GM12865 (cell line): Measurements from ENCODE around the gene GNPTAB.

Experiments used
- DNase-seq: peaks from one replicate; pipeline ENCODE4 v3.0.0; 2010; ENCODE audit warnings: low read depth
- H3K4me3 ChIP-seq: 2 replicates; pipeline ENCODE4 v1.5.1; 2011; ENCODE audit warnings: mild to moderate bottlenecking, low read depth, low read length, control low read depth
- CTCF ChIP-seq: IDR thresholded peaks from 2 replicates; pipeline ENCODE4 v1.5.1; 2011; ENCODE audit warnings: low read length, control low read depth, low read depth, inconsistent platforms; ENCODE audit not compliant: insufficient read depth; ENCODE audit errors: missing control alignments

GNPTAB gene

GRCh38 chr12:101829639-101830366 is 956 bp downstream of the GNPTAB start:
- TF ChIP-seq CTCF: no peak
- DNase-seq: peak; percentile 33
- peak overlapping the region; percentile 70 for H3K4me3 ChIP-seq

GRCh38 chr12:101828463-101829196 is 2.1 kb downstream of the GNPTAB start:
- H3K4me3 ChIP-seq: no peak overlapping the region
- DNase-seq: no peak
- no peak for TF ChIP-seq CTCF

GRCh38 chr12:101826766-101827368 is 3.9 kb downstream of the GNPTAB start:
- no peak for DNase-seq
- no peak for TF ChIP-seq CTCF

GRCh38 chr12:101824831-101825230 is 5.9 kb downstream of the GNPTAB start:
- H3K4me3 ChIP-seq: no peak overlapping the region
- TF ChIP-seq CTCF: no peak
- DNase-seq: no peak

More at GRCh38 chr12:101826766-101827368, 3.9 kb downstream of the GNPTAB start:
- H3K4me3 ChIP-seq: no peak overlapping the region

- no peak overlapping the region for H3K4me3 ChIP-seq
- DNase-seq: peak; percentile 81
- peak; percentile 19 for TF ChIP-seq CTCF
Observed at GRCh38 chr12:101823891-101824290, 6.9 kb downstream of the GNPTAB start.

GRCh38 chr12:101823039-101823438 is 7.7 kb downstream of the GNPTAB start:
- H3K4me3 ChIP-seq: no peak overlapping the region
- no peak for DNase-seq
- no peak for TF ChIP-seq CTCF
